ENCODE measurements around the gene C16orf96. TPM values are rescaled to one million over a fixed set of nuclear protein-coding genes. Genes with fewer than 3 reads are reported as not detected.

C16orf96 gene
- total and polyA plus RNA-seq, 2 of the 13 experiments (the other 11 are each of a cell fraction or from before 2014, with no cell fraction given) = 0.03 TPM; not detected in 1

- TF ChIP-seq PAXIP1 (CRISPR knock-in tag; conservative IDR thresholded peaks at IDR 0.05) (peak; percentile 78), NFIB (CRISPR knock-in tag; IDR thresholded peaks at IDR 0.05; ENCODE audit: borderline replicate concordance) (no peak), RBAK (CRISPR knock-in tag; IDR thresholded peaks at IDR 0.05) (no peak), SALL1 (CRISPR knock-in tag; IDR thresholded peaks at IDR 0.05) (peak; percentile 59; the same call in 1 of the 2 replicates), ZHX1 (CRISPR knock-in tag; IDR thresholded peaks at IDR 0.05; ENCODE audit: low read depth) (no peak), ZNF710 (CRISPR knock-in tag; IDR thresholded peaks at IDR 0.05; ENCODE audit: borderline replicate concordance) (no peak; the same call in 1 of the 2 replicates), THYN1 (CRISPR knock-in tag; IDR thresholded peaks at IDR 0.05; ENCODE audit: borderline replicate concordance, low read depth) (no peak), HIVEP1 (CRISPR knock-in tag; IDR thresholded peaks at IDR 0.05) (peak; percentile 74), WIZ (CRISPR knock-in tag; IDR thresholded peaks at IDR 0.05) (no peak), ZNF513 (CRISPR knock-in tag; conservative IDR thresholded peaks at IDR 0.05) (no peak), ZSCAN5A (CRISPR knock-in tag; IDR thresholded peaks at IDR 0.05; ENCODE audit: borderline replicate concordance) (no peak), DBP (CRISPR knock-in tag; IDR thresholded peaks at IDR 0.05; ENCODE audit: not compliant biosample characterization) (no peak), CENPT (CRISPR knock-in tag; IDR thresholded peaks at IDR 0.05; ENCODE audit: low read depth) (no peak), GLI4 (CRISPR knock-in tag; IDR thresholded peaks at IDR 0.05; ENCODE audit: borderline replicate concordance) (no peak), YEATS2 (CRISPR knock-in tag; IDR thresholded peaks at IDR 0.05; ENCODE audit: borderline replicate concordance) (no peak)
Measured at GRCh38 chr16:4618645-4619418, 62.7 kb downstream of the C16orf96 start (continued).

All from HepG2 (cell line).